A673 (cell line): Measurements from ENCODE around the gene APBA1.

Experiments used
- CTCF ChIP-seq: fragments of 300-800, 200-600 bp; sonication (generic); conservative IDR thresholded peaks from 2 replicates; pipeline ENCODE4 v1.5.1; 2017; ENCODE audit warnings: low read depth, mild to moderate bottlenecking, antibody characterized with exemption, low read length, moderate library complexity, mixed read lengths
- EZH2 ChIP-seq: fragments of 200-600 bp; sonication (generic); IDR thresholded peaks from 2 replicates; pipeline ENCODE4 v1.6.1; 2017; ENCODE audit warnings: borderline replicate concordance, low read depth, mild to moderate bottlenecking, mixed read lengths, antibody characterized with exemption, low read length; ENCODE audit not compliant: poor library complexity, severe bottlenecking

GRCh38 chr9:69496846-69497450 is 175.2 kb downstream of the APBA1 start:
- no peak for TF ChIP-seq CTCF
- TF ChIP-seq EZH2: no peak
